NCI-H1436 treated with DMSO at 0.1 percent for 48 hours (cell line): Measurements from ENCODE around the gene ARID1B.

ENCODE experiments used
- DNase-seq: peaks from one replicate; lab custom pipeline; 2025; lab: John Stamatoyannopoulos, UW

Gene ARID1B

GRCh38 chr6:156992020-156992804 lies 215.0 kb downstream of the ARID1B start:
- DNase-seq = no peak

- no peak for DNase-seq
Measured at GRCh38 chr6:156993713-156994112, 216.5 kb downstream of the ARID1B start.

GRCh38 chr6:156994215-156995076 lies 217.3 kb downstream of the ARID1B start:
- DNase-seq = no peak

GRCh38 chr6:156995502-156995901 lies 218.3 kb downstream of the ARID1B start:
- DNase-seq = no peak

- DNase-seq = no peak
Measured at GRCh38 chr6:156996265-156996664, 219.1 kb downstream of the ARID1B start.

- no peak for DNase-seq
Measured at GRCh38 chr6:156998794-156999330, 221.7 kb downstream of the ARID1B start.

GRCh38 chr6:156999762-157000161 lies 222.6 kb downstream of the ARID1B start:
- DNase-seq = no peak

GRCh38 chr6:157001716-157002115 lies 224.5 kb downstream of the ARID1B start:
- no peak for DNase-seq

- DNase-seq = no peak
Measured at GRCh38 chr6:157002774-157003173, 225.6 kb downstream of the ARID1B start.

- DNase-seq = no peak
Measured at GRCh38 chr6:157005940-157006339, 228.8 kb downstream of the ARID1B start.

GRCh38 chr6:157008568-157008967 lies 231.4 kb downstream of the ARID1B start:
- DNase-seq = no peak

- DNase-seq = no peak
Measured at GRCh38 chr6:157012355-157012754, 235.2 kb downstream of the ARID1B start.

GRCh38 chr6:157013649-157014304 lies 236.6 kb downstream of the ARID1B start:
- DNase-seq = no peak

- DNase-seq = no peak
Measured at GRCh38 chr6:157014871-157015270, 237.7 kb downstream of the ARID1B start.

GRCh38 chr6:157017022-157017421 lies 239.8 kb downstream of the ARID1B start:
- no peak for DNase-seq

- DNase-seq = no peak
Measured at GRCh38 chr6:157017861-157018260, 240.7 kb downstream of the ARID1B start.

GRCh38 chr6:157019115-157019641 lies 242.0 kb downstream of the ARID1B start:
- no peak for DNase-seq

GRCh38 chr6:157019733-157020132 lies 242.6 kb downstream of the ARID1B start:
- no peak for DNase-seq

- DNase-seq = no peak
Measured at GRCh38 chr6:157020398-157020797, 243.2 kb downstream of the ARID1B start.

- DNase-seq = no peak
Measured at GRCh38 chr6:157020881-157021343, 243.7 kb downstream of the ARID1B start.

GRCh38 chr6:157021344-157021992 lies 244.3 kb downstream of the ARID1B start:
- no peak for DNase-seq
